OCI-LY3 (cell line): ENCODE data around the gene IRAK2.

Source experiments
- EZH2phosphoT487 ChIP-seq: fragments of 200-600 bp; shearing (Covaris generic); IDR thresholded peaks from 2 replicates; pipeline ENCODE4 v1.6.1; 2018; ENCODE audit warnings: antibody characterized with exemption, mixed run types, low read depth
- TF ChIP-seq, protein P1 (sequence below): fragments of 200-600, 300-600 bp; sonication (generic); IDR thresholded peaks from 2 replicates; pipeline ENCODE4 v1.5.1; 2014; ENCODE audit warnings: antibody characterized with exemption, low read length, low read depth

DNA sequence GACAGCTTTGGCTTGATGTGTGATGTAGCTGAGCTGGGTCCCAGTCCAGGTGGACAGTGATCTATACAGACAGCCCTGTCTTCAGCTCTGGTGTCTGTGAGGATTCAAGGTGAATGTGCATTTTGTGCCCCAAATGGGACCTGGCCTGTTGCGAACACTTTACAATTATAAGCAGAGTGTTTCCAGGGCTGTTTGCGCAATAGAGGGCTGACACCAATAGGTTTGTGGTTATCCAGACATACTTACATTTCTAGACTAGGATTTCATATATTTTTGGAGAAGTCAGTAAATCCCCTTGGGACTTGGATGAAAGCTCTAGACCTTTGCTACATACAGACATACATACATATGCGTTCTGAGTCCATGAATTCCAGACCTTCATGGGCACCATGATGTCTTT, 79.3 kb downstream of the IRAK2 start:
- TF ChIP-seq, protein P1, sequence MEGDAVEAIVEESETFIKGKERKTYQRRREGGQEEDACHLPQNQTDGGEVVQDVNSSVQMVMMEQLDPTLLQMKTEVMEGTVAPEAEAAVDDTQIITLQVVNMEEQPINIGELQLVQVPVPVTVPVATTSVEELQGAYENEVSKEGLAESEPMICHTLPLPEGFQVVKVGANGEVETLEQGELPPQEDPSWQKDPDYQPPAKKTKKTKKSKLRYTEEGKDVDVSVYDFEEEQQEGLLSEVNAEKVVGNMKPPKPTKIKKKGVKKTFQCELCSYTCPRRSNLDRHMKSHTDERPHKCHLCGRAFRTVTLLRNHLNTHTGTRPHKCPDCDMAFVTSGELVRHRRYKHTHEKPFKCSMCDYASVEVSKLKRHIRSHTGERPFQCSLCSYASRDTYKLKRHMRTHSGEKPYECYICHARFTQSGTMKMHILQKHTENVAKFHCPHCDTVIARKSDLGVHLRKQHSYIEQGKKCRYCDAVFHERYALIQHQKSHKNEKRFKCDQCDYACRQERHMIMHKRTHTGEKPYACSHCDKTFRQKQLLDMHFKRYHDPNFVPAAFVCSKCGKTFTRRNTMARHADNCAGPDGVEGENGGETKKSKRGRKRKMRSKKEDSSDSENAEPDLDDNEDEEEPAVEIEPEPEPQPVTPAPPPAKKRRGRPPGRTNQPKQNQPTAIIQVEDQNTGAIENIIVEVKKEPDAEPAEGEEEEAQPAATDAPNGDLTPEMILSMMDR: no peak
- TF ChIP-seq EZH2phosphoT487: no peak
